Stimulated activated CD4-positive, alpha-beta T cell treated with anti-CD3 and anti-CD28 coated beads, Interleukin-15, amount 100 ng/mL, for 1 hour (primary cell): Measurements from ENCODE around the gene ZNF425.
"Not testable (repeated sequence)": the region's sequence is repeated elsewhere in the genome, so short reads cannot be mapped to it uniquely, and the experiment has no call there.

Experiments
- DNase-seq, 2 donors: peaks; one replicate each; pipeline ENCODE4 v3.0.0-alpha.2; 2020; ENCODE audit warnings: low read depth in 1 of 2, low spot score in 1 of 2

The ZNF425 gene

DNA sequence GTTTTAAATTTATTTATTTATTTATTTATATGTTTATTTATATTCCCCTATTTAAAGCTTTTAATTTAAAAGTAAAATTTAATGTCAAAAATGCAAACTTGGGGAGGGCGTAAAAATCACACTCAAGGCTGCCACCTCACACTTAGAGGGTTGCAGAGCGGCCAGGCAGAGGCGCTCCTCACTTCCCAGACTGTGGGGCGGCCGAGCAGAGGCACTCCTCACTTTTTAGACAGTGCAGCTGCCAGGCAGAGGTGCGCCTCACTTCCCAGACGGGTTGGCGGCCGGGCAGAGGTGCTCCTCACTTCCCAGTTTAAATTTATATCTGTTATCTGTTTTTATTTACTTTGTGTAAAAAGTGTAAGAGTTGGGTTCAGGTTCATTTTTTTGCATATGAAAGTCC is 10.0 kb upstream of the ZNF425 start:
- no peak for DNase-seq

DNA sequence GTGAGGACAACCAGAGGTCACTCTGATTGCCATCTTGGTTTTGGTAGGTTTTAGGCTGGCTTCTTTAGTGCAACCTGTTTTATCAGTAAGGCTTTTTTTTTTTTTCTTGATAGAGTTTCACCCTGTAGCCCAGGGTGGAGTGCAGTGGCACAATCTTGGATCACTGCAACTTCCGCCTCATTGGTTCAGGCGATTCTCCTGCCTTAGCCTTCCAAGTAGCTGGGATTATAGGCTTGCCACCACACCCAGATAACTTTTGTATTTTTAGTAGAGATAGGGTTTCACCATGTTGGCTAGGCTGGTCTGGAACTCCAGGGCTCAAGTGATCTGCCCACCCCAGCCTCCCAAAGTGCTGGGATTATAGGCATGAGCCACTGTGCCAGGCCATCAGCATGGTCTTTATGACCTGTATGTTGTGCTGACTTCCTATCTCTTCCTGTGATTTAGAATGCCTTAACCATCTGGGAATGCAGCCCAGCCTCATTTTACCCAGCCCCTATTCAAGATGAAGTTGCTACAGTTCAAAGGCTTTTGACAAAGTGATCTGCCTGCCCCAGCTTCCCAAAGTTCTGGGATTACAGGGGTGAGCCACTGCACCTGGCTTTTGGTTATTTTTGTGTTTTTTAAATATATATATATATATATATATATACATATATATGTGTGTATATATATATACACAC is 7.0 kb upstream of the ZNF425 start:
- DNase-seq = no peak

DNA sequence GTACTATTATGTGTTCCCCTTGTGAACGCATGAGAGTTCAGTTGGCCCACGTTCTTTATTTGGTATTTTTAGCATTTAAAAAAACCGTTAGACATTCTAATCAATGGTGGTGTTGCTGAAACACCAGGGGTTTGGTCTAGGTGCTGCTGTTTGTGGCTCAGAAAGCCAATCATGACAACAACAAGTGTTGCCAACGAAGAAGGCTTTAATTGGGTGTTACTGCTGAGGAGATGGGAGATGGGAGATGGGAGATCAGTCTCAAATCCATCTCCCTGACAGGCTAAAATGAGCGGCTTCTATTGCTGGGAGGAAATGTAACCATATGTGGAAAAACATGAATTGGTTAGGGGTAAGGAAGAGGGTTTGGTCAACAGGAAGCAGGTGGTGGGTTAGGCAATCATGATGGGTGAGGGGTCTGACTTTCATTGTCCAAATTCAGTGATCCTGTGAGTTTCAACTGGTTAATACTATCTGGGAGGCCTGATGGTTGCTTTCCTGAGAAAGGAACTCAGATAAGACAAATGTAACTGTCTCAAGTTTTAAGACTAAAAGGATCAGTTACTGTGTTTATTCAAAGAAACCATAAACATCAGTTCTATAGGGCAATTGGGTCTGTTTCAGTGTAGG is 4.6 kb upstream of the ZNF425 start:
- no peak for DNase-seq

DNA sequence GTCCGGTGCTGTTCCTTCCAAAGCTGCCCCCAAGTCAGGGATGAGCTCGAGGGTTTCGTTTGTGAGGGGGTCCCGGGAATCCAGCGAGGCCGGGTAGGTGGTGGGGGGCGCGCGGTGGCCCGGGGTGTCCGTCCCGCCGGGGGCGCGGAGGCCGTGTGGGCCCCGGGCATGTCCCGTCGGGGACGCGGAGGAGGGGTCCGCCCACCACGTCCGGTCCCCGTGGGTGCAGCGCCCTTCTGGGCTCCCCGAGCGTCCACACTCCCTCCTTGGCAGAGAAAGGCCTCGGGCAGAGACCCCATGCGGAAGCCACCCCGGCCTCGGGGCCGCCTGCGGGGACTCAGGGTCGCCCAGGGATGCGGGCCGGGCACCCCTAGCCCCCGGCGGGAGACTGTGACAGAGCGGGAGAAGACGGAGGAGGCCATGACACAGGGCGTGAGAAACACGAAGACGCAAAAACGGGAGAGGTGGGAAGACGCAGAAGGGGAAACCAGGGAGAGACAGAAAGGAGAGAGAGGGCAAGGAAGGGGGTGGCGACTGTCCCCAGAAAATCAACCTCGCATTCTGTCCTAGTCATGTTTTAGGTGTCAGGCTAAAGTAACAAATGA is 640 bp upstream of the ZNF425 start:
- DNase-seq = peak; percentile 22 to 65

DNA sequence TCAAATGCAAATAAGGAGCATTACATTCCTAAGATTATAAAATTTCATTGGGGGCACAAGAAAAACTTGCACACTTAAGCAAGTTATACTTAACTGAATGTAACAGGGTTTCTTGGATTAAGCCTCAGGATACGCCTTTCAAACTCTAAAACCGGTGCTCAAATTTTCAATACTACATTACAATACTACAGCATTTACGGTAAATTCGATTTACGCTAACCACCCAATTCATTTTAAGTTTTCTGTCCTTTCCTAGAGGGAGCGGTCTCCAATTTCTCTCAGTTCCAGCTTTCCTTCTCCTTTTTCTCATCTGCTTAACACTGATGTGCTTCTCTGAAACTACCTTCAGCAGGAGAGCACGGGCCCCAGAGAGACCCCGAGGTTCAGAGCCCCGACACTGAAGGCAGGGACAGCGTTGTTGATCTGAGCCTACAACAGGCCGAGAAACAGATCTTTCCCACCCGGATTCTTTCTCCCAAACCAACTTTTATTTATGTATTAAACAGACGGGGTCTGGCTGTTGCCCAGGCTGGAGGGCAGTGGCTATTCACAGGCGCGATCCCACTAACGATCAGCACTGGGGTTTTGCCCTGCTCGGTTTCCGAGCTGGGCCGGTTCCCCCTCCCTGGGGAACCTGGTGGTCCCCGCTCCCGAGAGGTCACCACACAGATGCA is 798 bp downstream of the ZNF425 start:
- no peak for DNase-seq

DNA sequence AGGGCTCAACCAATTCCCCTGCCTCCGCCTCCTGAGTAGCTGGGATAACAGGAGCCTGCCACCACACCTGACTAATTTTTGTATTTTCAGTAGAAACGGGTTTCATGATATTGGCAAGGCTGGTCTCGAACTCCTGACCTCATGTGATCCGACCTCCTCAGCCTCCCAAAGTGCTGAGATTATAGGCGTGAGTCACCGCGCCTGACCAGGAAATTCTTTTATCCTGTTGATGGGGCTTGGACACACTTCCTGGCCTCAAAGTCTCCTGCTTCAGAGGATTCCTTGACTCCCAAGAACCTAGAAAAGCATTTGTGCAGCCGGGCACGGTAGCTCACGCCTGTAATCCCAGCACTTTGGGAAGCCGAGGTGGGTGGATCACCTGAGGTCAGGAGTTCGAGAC is 16.2 kb downstream of the ZNF425 start:
- DNase-seq = no peak

DNA sequence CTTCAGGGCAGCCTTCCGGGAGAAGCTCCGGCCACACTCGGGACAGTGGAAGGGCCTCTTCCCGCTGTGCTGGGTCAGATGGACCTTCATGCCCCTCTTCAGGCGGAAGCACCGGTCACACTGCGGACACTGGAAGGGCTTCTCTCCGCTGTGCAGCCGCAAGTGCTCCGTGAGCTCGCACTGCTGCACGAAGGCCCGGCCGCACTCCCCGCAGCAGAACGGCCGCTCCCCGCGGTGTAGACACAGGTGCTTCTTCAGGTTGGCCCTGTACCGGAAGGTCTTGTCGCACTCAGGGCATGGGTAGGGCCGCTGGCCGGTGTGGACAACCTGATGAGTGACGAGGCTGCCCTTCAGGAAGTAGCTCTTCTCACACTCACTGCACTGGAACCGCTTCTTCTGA is 21.4 kb downstream of the ZNF425 start:
- no peak for DNase-seq

DNA sequence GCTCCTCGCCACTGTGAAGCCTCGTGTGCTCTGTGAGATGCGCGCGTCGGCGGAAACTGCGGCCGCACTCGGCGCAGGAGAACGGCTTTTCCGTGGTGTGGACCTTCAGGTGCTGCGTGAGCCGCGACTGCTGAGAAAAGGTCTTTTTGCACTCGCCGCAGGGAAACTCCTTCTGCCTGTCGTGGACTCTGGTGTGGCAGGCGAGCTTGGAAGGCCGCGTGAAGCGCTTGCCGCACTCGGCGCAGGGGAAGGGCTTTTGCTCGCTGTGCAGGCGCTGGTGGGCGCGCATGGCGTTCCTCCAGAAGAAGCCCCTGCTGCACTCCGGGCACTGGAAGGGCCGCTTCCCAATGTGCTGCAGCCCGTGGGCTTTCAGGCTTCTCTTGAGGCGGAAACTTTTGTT is 21.9 kb downstream of the ZNF425 start:
- DNase-seq = no peak

DNA sequence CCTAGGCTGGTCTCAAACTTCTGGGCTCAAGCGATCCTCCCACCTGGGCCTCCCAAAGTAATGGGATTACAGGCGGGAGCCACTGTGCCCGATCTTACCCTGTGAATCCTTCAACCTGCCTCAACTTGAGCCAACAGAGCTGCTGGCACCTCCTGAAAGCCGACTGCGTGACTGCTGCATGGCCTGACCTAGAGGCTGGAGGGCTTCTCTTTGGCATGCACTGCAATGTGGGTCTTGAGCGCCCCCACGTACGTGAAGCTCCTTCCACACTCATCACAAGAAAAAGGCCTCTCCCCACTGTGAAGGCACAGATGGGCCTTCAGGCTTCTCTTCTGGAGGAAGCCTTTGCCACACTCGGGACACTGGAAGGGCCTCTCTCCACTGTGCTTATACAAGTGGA is 22.7 kb downstream of the ZNF425 start:
- DNase-seq = no peak

DNA sequence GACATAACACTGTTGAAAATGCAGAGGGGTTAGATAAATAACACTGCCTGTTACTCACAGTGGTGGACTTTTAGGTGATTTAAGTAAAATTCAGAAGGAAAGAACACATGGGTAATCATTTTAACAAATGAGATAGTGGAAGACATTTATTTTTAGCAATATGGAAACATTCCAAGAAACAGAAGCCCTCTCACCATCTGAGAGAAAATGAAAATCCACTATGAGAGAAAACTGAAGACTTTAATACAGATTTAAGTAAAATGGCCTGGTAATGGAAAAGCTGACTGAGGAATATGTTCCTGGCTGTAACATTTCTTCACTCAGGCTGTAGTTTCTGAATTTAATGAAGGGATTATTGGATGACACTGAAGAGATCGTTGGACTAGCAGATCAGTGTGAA is 23.5 kb downstream of the ZNF425 start:
- DNase-seq = no peak

DNA sequence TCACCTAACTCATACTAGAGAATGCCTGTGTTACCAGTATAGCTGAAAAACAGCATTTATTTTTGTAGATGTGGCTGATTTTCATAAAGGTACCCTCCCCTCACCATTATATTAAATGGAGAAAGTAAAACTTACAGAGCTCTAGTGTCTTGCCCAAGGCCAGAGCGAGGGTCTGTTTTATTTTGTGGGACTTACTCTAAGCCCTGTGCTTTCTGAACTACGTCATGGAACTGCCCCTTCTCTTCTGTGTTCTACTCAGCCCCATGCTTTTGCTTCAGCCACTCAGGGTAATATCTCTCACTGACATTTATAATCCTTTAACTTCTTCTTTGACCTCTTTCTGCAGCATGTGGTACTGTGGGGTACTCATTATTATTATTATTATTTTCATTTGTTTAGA is 25.3 kb downstream of the ZNF425 start:
- DNase-seq = no peak

DNA sequence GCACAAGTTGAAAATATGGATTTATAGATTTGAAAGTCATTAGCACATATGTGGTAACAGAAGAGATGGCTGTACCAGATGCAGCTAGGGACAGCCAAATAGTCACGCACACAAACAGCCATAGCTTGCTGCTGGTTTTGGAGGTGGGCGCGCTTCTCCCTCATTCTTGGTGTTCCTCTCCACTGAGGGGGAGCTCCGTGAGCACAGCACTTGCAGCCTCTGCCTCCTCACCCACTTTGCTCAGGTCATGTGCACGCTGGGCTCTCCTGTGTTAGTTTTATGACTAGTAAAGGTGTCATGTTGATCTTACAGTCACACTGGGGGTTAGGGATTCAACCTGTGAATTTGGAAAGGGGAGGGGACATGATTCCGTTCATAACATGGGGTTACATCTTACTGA is 27.1 kb downstream of the ZNF425 start:
- no peak for DNase-seq

DNA sequence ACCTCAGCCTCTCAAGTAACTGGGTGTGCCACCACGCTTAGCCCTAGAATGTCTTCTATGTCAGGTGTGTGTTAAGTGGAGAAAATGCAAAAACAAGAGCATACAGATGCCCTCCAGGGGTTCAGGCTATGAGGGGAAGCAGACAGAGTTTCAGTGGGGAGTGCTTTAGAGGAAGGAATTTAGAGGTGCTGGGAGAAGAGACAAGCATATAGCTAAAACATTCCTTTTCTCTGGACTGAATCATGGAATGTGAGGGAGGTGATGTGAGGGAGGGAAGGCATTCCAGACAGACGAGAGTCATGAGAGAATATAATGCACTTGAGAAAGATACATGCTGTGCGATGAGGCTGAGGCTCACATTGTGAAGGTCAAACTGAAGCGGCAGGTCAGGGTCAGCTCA is 29.0 kb downstream of the ZNF425 start:
- no peak for DNase-seq

DNA sequence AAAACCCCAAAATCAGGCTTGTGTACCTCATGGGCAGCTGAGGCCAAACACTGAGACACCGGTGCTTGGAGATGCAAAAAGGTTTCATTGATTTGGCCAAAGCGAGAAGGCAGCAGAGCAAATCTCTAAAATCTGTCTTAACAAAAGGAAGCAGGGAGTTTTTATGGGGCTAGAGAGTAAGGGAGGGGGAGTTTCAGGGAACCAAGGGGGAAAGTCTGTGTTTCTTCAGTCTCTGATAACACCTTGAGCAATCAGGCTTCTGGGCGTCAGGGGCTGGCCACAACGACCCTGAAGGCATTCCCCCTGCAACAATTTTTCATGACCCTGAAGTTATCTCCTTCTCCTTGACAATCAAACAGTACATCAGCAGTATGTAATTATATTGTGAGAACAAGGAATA is 32.9 kb downstream of the ZNF425 start:
- DNase-seq = no peak

DNA sequence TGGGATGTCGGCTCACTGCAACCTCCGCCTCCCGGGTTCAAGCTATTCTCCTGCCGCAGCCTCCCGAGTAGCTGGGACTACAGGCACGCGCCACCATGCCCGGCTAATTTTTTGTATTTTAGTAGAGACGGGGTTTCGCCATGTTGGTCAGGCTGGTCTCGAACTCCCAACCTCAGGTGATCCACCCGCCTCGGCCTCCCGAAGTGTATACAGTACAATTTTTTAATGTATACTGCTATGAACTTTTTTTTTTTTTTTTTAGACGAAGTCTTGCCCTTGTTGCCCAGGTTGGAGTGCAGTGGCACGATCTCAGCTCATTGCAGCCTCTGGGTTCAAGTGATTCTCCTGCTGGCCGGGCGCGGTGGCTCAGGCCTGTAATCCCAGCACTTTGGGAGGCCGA is 33.9 kb downstream of the ZNF425 start:
- not testable (repeated sequence) for DNase-seq

DNA sequence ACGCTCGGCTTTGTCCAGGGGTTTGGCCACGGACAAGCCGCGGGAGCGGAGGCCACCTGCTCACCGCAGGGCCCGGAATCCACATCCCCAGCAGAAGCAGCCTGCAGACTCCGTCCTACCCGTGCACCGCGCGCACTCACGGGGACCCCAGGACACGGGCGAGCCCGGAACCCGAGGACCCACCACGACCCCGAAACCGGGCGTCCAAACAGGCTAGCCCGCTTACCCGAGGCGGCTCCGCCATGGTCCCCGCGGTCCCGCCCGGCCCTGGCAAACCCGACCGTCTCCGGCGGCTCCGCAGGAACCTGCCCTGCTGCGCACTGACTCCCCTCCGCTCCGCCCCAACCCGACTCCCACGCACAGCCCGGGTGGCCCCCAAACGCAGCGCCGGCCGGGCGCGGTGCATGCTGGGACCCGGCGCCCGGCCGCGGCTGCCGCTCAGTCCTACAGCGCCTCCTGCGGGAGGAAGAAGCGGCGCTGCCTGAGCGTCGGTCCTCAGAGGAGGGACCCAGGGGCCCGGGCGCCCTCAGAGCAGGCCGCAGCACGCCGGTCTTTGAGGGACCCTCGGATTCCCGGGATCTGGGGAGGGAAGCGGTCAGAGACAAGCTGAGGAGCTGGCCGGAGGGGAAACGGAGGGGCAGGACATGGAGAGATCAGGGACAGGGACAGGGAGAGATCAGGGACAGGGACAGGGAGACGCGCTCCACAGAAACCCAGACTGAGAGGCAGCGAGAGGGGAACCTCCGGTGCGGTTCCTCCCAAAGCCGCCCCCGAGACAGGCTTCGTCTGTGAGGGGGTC is 35.5 kb downstream of the ZNF425 start, which contains the start of gene ZNF786:
ZNF786 (minus strand) TSS at position 322 of the 799 bp plus-strand sequence; CDS start at position 244, 78 bp downstream.
- peak; percentile 84 to 93 for DNase-seq

DNA sequence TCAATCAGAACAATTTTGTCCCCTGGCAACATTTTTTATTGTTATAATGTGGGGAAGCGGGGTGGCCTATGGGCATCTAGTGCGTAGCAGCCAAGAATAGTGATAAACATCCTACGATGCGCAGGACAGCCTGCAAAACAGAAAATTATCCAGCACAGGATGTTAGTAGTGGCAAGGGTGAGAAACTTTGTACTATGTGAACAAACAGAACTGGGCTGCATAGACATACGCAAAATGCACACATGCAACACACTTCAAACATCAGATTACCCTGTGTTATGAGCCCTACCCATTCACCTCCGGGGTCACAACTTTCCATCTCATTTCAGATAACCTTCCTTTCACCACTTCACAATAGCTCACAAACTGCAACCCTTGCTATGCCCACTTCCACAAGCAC is 38.7 kb downstream of the ZNF425 start:
- no peak for DNase-seq

DNA sequence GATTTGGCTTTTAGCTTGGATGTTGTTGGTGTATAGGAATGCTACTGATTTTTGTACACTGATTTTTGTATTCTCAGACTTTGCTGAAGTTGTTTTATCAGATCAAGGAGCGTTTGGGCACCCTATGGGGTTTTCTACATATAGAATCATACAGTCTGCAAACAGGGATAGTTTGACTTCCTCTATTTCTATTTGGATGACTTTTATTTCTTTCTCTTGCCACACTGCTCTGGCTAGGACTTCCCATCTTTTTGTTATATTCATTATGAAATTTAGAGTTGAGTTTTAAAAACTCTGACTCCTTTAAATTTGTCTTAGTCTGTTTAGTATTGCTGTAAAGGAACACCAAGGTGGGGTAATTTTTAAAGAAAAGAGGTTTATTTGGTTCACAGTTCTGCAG is 40.3 kb downstream of the ZNF425 start:
- no peak for DNase-seq

DNA sequence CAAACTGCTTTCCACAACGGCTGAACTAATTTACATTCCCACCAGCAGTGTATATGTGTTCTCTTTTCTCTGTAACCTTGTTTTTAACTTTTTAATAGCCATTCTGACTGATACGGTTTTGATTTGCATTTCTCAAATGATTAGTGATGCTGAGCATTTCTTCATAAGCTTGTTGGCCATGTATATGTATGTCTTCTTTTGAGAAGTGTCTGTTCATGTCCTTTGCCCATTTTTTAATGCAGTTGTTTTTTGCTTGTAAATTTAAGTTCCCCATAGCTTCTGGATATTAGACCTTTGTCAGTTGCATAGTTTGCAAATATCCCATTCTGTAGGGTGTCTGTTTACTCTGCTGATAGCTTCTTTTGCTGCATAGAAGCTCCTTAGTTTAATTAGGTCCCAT is 41.7 kb downstream of the ZNF425 start:
- no peak for DNase-seq

DNA sequence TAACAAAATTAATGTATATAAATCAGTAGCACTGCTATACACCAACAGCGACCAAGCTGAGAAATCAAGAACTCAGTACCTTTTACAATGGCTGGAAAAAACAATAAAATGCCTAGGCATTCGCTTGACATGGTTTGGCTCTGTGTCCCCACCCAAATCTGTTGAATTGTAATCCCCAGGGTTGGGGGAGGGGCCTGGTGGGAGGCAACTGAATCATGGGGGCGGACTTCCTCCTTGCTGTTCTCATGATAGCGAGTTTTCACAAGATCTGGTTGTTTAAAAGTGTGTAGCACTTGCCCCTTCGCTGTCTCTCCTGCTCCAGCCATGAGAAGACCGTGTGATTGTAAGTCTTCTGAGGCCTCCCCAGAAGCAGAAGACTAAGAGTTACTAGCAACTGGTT is 44.2 kb downstream of the ZNF425 start:
- DNase-seq = no peak

DNA sequence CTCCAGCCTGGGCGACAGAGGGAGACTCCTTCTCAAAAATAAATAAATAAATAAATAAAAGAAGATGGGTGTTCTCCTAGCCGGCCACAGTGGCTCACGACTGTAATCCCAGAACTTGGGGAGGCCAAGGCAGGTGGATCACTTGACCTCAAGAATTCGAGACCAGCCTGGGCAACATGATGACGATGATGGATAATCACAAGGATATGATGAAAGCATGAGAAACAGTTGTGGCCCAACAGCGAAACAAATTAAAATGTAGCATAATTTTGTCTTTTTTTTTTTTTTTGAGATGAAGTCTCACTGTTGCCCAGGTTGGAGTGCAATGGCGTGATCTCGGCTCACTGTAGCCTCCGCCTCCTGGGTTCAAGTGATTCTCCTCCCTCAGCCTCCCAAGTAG is 48.5 kb downstream of the ZNF425 start:
- DNase-seq = no peak
